Transverse colon (tissue), 4 donors: ENCODE measurements around the gene MRPS6. TPM values are rescaled to one million over a fixed set of nuclear protein-coding genes. Genes with fewer than 3 reads are reported as not detected.

Experiments used
- DNase-seq: peaks from one replicate; pipeline ENCODE4 v3.0.0-alpha.2; 2019
- H3K27ac ChIP-seq, 4 donors: fragments of 200-600 bp; sonication (generic); 2 replicates each; pipeline ENCODE4 v1.5.1; 2016 to 2018; ENCODE audit warnings: inconsistent platforms in 4 of 4
- H3K27me3 ChIP-seq: fragments of 200-600 bp; sonication (generic); 2 replicates; pipeline ENCODE4 v1.5.1; 2017; ENCODE audit warnings: inconsistent platforms
- H3K36me3 ChIP-seq, 4 donors: fragments of 200-600 bp; sonication (generic); 2 replicates each; pipeline ENCODE4 v1.5.1; 2017 to 2019; ENCODE audit warnings: inconsistent platforms in 4 of 4
- H3K4me1 ChIP-seq, 4 donors: fragments of 200-600 bp; sonication (generic); 2 replicates each; pipeline ENCODE4 v1.5.1; 2017 to 2020; ENCODE audit warnings: inconsistent platforms in 4 of 4
- H3K4me3 ChIP-seq, 4 donors: fragments of 200-600 bp; sonication (generic); 1 replicate in 1 of 4; 2 replicates in 3 of 4; pipeline versions ENCODE4 v1.5.1 to v1.6.1; 2017 to 2019; ENCODE audit warnings: inconsistent platforms in 4 of 4
- H3K9me3 ChIP-seq, 2 donors: fragments of 200-600 bp; sonication (generic); 2 replicates each; pipeline ENCODE4 v1.5.1; 2017 to 2019; ENCODE audit warnings: inconsistent platforms in 2 of 2
- CTCF ChIP-seq, 5 experiments: fragments of 200-600 bp in 3 of 5; fragments of 450-650 bp in 2 of 5; sonication (generic) in 3 of 5; IDR thresholded peaks; 1 replicate in 2 of 5; 2 replicates in 3 of 5; pipeline ENCODE4 v1.5.1; 2016 to 2017; ENCODE audit warnings: antibody characterized with exemption in 5 of 5, inconsistent platforms in 3 of 5, mild to moderate bottlenecking in 2 of 5, moderate library complexity in 1 of 5
- EP300 ChIP-seq: sonication (generic); formaldehyde crosslinking; IDR thresholded peaks from one replicate; pipeline ENCODE4 v1.6.1; 2017; ENCODE audit warnings: antibody characterized with exemption, low read depth
- POLR2A ChIP-seq: fragments of 450-650 bp; IDR thresholded peaks from one replicate; pipeline ENCODE4 v1.6.1; 2016; ENCODE audit warnings: antibody characterized with exemption, mild to moderate bottlenecking, moderate library complexity
- POLR2AphosphoS5 ChIP-seq, 3 donors: sonication (generic); formaldehyde crosslinking; IDR thresholded peaks; one replicate each; pipeline ENCODE4 v1.6.1; 2016; ENCODE audit warnings: antibody characterized with exemption in 3 of 3
- WGBS, 2 donors: methylation state at CpG; one replicate each; pipeline ENCODE4 v1.1.5; 2018; ENCODE audit warnings: low coverage in 1 of 2; 5-methylcytosine and 5-hydroxymethylcytosine counted together
- in situ Hi-C, 4 donors: fragments of 200-750 bp; cut with MboI; loops; one replicate each; pipeline versions ENCODE4 v1.15.0 to v1.15.1; 2017; ENCODE audit warnings: low sequenced_read_pairs in 3 of 4, low pct_ligation_motif_present in 1 of 4, low pct_unique_long_range_greater_than_20kb in 1 of 4
- intact Hi-C: fragments of 100-400 bp; cut with DNase I; formaldehyde crosslinking; loops from one replicate; pipeline ENCODE4 v1.15.1; 2023; ENCODE audit warnings: low total_unique reads
- total RNA-seq, 4 donors: library from RNA; depleted of rRNA; stranded (reverse); fragments of >200 nt; gene quantifications; one replicate each; pipeline ENCODE4 v1.1.0, GENCODE V29; 2016

Gene MRPS6
- total RNA-seq, 4 donors from 2014 or later, result 27.9 to 59.1 (median 35.6) TPM

GRCh38 chr21:34126269-34126668 lies 52.9 kb downstream of the MRPS6 start:
- no peak for DNase-seq
- in situ Hi-C loops (no loop called here), intact Hi-C loops (loop anchor here (5.0 kb wide), 1 partner anchor 54 kb away; the partner anchor contains the start of genes MRPS6 and SLC5A3)
- Histone ChIP-seq H3K36me3 (peaks cover 0 to 8% (median 0%) of the 10 kb centered on the region in 4 donors), H3K27me3 (no peaks in the 10 kb centered on the region), H3K9me3 (no peaks in the 10 kb centered on the region), H3K4me3 (no peak overlapping the region), H3K4me1 (peaks cover 20 to 62% (median 47%) of the 10 kb centered on the region in 4 donors), H3K27ac (peak overlapping the region in 3 of 4 donors; percentile 72 to 87 (median 83))
- TF ChIP-seq POLR2A (no peak), CTCF (IDR thresholded peaks at IDR 0.05) (no peak), EP300 (no peak), POLR2AphosphoS5 (IDR thresholded peaks at IDR 0.05) (no peak)
- 60 to 87% methylated on average over 1 to 10 of the region's 10 CpGs for WGBS, 2 donors

GRCh38 chr21:34126691-34127090 lies 53.3 kb downstream of the MRPS6 start:
- H3K27me3 ChIP-seq, result no peaks in the 10 kb centered on the region
- no peak overlapping the region for H3K4me3 ChIP-seq
- no peaks in the 10 kb centered on the region for H3K9me3 ChIP-seq
- peaks cover 20 to 62% (median 46%) of the 10 kb centered on the region in 4 donors for H3K4me1 ChIP-seq
- intact Hi-C loops, result loop anchor here (5.0 kb wide), 1 partner anchor 54 kb away; the partner anchor contains the start of genes MRPS6 and SLC5A3
- H3K27ac ChIP-seq, result peak overlapping the region; percentile 63 to 87 (median 78)
- DNase-seq, result no peak
- 73 to 100% methylated on average over 2 to 5 of the region's 5 CpGs for WGBS, 2 donors
- in situ Hi-C loops, result no loop called here
- H3K36me3 ChIP-seq, result peaks cover 0 to 8% (median 0%) of the 10 kb centered on the region in 4 donors
- TF ChIP-seq CTCF (IDR thresholded peaks at IDR 0.05) (no peak), EP300 (no peak), POLR2AphosphoS5 (IDR thresholded peaks at IDR 0.05) (no peak), POLR2A (no peak)

- intact Hi-C loops (loop anchor here (5.0 kb wide), 1 partner anchor 56 kb away; the partner anchor contains the start of genes MRPS6 and SLC5A3), in situ Hi-C loops (no loop called here)
- no peaks in the 10 kb centered on the region for H3K27me3 ChIP-seq
- DNase-seq, result no peak
- peaks cover 0 to 8% (median 0%) of the 10 kb centered on the region in 4 donors for H3K36me3 ChIP-seq
- 67 to 75% methylated on average over 2 to 6 of the region's 6 CpGs for WGBS, 2 donors
- H3K27ac ChIP-seq, result peak overlapping the region; percentile 63 to 87 (median 78)
- no peak for TF ChIP-seq EP300
- TF ChIP-seq POLR2A, result no peak
- TF ChIP-seq POLR2AphosphoS5 (IDR thresholded peaks at IDR 0.05), result no peak
- no peak overlapping the region for H3K4me3 ChIP-seq
- H3K4me1 ChIP-seq, result peaks cover 26 to 62% (median 37%) of the 10 kb centered on the region in 4 donors
- no peaks in the 10 kb centered on the region for H3K9me3 ChIP-seq
Measured at GRCh38 chr21:34128124-34128523, 54.7 kb downstream of the MRPS6 start.

GRCh38 chr21:34128674-34129038 lies 55.3 kb downstream of the MRPS6 start:
- in situ Hi-C loops, result no loop called here
- TF ChIP-seq EP300 (no peak), POLR2A (no peak), POLR2AphosphoS5 (IDR thresholded peaks at IDR 0.05) (no peak), CTCF (IDR thresholded peaks at IDR 0.05) (no peak)
- Histone ChIP-seq H3K27me3 (no peaks in the 10 kb centered on the region), H3K27ac (peak overlapping the region; percentile 63 to 87 (median 78)), H3K9me3 (no peaks in the 10 kb centered on the region), H3K4me3 (no peak overlapping the region), H3K4me1 (peaks cover 26 to 64% (median 36%) of the 10 kb centered on the region in 4 donors), H3K36me3 (peaks cover 0 to 8% (median 0%) of the 10 kb centered on the region in 4 donors)
- intact Hi-C loops, result loop anchor here (5.0 kb wide), 1 partner anchor 56 kb away; the partner anchor contains the start of genes MRPS6 and SLC5A3
- no peak for DNase-seq
- WGBS, 2 donors, result 62% methylated on average over 3 of the region's 3 CpGs; no CpG with 5 or more reads in 1 of the 2 donors
